ENCODE results near the gene RHEBL1.

The RHEBL1 gene

GRCh38 chr12:49091836-49092085 is 22.0 kb upstream of the RHEBL1 start:
- H3K27me3 ChIP-seq (replicated peaks), result peaks cover 12% of the 10 kb centered on the region
- TF ChIP-seq, protein P1, sequence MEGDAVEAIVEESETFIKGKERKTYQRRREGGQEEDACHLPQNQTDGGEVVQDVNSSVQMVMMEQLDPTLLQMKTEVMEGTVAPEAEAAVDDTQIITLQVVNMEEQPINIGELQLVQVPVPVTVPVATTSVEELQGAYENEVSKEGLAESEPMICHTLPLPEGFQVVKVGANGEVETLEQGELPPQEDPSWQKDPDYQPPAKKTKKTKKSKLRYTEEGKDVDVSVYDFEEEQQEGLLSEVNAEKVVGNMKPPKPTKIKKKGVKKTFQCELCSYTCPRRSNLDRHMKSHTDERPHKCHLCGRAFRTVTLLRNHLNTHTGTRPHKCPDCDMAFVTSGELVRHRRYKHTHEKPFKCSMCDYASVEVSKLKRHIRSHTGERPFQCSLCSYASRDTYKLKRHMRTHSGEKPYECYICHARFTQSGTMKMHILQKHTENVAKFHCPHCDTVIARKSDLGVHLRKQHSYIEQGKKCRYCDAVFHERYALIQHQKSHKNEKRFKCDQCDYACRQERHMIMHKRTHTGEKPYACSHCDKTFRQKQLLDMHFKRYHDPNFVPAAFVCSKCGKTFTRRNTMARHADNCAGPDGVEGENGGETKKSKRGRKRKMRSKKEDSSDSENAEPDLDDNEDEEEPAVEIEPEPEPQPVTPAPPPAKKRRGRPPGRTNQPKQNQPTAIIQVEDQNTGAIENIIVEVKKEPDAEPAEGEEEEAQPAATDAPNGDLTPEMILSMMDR (IDR thresholded peaks at IDR 0.05; ENCODE audit: low read depth, low read length, missing control alignments), result no peak
- H3K36me3 ChIP-seq (replicated peaks), result peaks cover 5% of the 10 kb centered on the region
- H3K27ac ChIP-seq, result no peak overlapping the region
- in situ Hi-C loops (cut with HindIII; ENCODE audit: low pct_ligation_motif_present, low sequenced_read_pairs), result no loop called here
- peak overlapping the region; percentile 40 for H3K4me3 ChIP-seq (ENCODE audit: low read depth, low read length)
- no peak for DNase-seq

DNA sequence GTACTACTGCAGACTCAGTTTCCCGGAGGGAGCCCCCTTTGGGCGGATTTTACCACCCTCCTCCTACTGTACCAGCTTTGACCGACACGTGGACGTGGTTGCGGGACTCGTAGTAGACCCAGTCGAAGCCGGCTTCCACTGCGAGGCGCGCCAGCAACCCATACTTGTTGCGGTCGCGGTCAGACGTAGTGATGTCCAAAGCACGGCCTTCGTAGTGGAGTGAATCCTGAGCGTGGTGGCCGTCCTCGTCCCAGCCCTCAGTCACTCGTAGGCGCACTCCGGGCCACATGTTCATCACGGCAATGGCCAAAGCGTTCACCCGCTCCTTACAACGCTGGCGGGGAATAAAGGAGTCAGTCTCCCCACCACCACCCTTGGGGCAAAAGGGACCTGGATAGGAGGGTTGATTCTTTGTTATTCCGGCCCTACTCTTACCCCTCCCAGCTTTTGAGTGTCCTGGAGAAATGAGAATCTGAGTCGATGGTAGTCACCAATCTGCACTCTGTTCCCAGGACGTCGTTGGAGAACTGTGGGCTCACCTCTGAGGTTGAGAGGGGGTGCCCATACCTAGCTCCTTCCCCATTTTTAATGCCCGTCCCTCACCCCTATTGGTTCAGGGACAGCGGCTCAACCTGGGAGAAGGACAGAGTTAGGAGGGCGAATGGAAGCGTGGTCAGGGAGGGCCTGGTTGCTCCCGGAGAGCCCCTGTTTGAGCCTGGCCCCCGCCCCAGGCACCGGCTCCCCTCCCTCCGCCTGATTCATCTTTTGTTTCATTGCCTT is 21.5 kb upstream of the RHEBL1 start:
- H3K4me3 ChIP-seq (ENCODE audit: low read depth, low read length), result peak overlapping the region; percentile 40

DNA sequence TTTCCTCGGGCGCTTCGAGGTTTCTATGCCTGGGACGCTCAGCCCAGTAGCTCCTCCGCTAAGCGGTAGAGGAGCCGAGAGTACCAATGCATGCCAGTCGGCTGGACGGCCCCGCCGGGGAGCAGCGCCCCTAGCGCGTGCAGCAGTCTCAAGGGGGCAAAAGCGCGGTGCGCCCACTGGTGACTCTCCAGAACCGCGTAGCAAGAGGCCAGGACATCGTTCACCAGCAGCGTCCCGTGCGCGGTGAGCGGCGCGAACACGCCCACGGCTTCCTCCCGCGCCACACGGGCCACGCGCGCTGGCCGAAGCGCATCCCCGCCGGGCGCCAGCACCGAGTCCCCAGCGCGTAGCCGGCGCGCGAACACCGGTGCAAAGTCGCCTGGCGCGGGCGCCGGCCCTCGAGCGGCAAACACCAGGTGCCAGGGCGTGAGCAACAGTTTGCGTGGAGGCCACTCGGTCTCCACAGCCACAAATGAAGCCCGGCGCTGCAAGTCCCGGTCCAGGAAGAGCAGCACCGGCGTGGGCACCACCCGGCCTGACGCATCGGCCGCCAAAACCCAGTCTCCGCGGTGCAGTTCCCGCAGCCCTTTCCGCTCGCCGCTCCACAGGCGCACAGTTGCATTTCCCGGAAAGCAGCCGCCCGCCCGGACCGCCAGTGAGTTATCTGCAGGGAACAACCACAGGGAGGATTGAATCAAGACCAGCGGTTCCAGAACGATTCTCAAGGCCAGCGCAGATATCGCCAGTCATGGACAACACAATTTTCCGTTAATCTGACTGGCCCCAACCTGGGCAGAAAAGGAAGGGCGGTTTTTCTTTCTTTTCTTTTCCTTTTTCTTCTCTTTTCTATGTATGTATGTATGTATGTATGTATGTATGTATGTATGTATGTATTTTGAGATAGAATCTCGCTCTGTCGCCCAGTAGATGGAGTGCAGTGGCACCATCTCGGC is 20.3 kb upstream of the RHEBL1 start:
- Histone ChIP-seq H3K27me3 (replicated peaks) (peaks cover 12% of the 10 kb centered on the region), H3K4me3 (ENCODE audit: low read depth, low read length) (peak overlapping the region; percentile 37), H3K27ac (no peak overlapping the region), H3K36me3 (replicated peaks) (no peaks in the 10 kb centered on the region)
- in situ Hi-C loops (cut with HindIII; ENCODE audit: low pct_ligation_motif_present, low sequenced_read_pairs), result no loop called here
- TF ChIP-seq, protein P1 (IDR thresholded peaks at IDR 0.05; ENCODE audit: low read depth, low read length, missing control alignments), result peak; percentile 56
- DNase-seq, result no peak

More for the DNA sequence above, 21.5 kb upstream of the RHEBL1 start:
- in situ Hi-C loops (cut with HindIII; ENCODE audit: low pct_ligation_motif_present, low sequenced_read_pairs), result no loop called here
- H3K36me3 ChIP-seq (replicated peaks), result peaks cover 3% of the 10 kb centered on the region
- DNase-seq, result no peak
- H3K27ac ChIP-seq, result no peak overlapping the region
- H3K27me3 ChIP-seq (replicated peaks), result peaks cover 12% of the 10 kb centered on the region
- TF ChIP-seq, protein P1 (IDR thresholded peaks at IDR 0.05; ENCODE audit: low read depth, low read length, missing control alignments), result no peak

GRCh38 chr12:49088932-49089330 is 19.2 kb upstream of the RHEBL1 start:
- TF ChIP-seq, protein P1 (IDR thresholded peaks at IDR 0.05; ENCODE audit: low read depth, low read length, missing control alignments), result no peak
- no peak overlapping the region for H3K4me3 ChIP-seq (ENCODE audit: low read depth, low read length)
- DNase-seq, result no peak
- in situ Hi-C loops (cut with HindIII; ENCODE audit: low pct_ligation_motif_present, low sequenced_read_pairs), result no loop called here
- H3K27me3 ChIP-seq (replicated peaks), result peaks cover 12% of the 10 kb centered on the region
- H3K27ac ChIP-seq, result no peak overlapping the region
- H3K36me3 ChIP-seq (replicated peaks), result no peaks in the 10 kb centered on the region

DNA sequence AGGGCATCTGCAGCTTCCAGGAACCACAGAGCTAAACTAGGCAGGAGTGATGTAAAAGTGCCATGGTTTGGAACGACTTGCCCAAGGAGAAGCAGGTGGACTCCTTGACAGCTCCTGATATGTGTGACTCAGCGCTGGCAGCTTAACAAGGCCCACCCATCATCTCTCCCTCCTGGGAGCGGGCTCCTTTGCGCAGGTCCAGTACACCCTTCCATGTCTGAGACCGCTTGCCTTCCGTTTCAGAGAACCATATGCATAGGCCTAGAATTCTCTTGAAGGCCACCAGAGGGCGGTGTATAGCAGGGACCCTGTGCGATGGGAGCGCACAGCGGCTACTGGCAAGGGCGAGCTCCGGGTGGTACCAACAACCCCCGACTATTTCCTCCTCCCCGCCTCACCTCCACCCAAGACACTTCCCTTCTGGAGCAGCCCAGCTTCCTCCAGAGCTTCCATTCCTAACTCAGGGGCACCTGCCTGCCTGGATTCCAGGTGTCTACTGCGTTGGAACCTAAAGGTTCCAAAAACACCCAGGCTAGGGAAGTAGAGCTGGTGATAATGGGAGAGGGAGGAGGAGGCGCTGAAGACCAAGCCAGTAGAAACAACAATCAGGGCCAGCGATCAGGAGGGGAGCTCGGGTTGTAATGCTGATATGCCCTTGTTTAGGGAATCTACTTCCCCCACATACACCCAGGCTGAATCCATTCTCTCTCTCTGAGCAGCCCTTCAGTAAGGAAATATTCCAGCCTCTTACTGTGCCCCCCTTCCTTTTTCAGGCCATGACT is 18.6 kb upstream of the RHEBL1 start:
- Histone ChIP-seq H3K27ac (no peak overlapping the region), H3K4me3 (ENCODE audit: low read depth, low read length) (no peak overlapping the region), H3K36me3 (replicated peaks) (no peaks in the 10 kb centered on the region), H3K27me3 (replicated peaks) (peaks cover 12% of the 10 kb centered on the region)
- peak; percentile 84 for DNase-seq
- TF ChIP-seq, protein P1 (IDR thresholded peaks at IDR 0.05; ENCODE audit: low read depth, low read length, missing control alignments), result peak; percentile 92
- in situ Hi-C loops (cut with HindIII; ENCODE audit: low pct_ligation_motif_present, low sequenced_read_pairs), result no loop called here

Data from brain microvascular endothelial cell (primary cell).